ENCODE measurements around the gene LIX1.
"Not testable (repeated sequence)": the region's sequence is repeated elsewhere in the genome, so short reads cannot be mapped to it uniquely, and the experiment has no call there.

Gene LIX1

GRCh38 chr5:97142521-97143254 lies at the start of gene LIX1:
Gene LIX1, minus strand, starts transcription at chr5:97142611. Its CDS starts 35 bp downstream, at chr5:97142576.
- DNase-seq: no peak

GRCh38 chr5:97191893-97192292 lies 49.5 kb upstream of the LIX1 start:
- no peak for DNase-seq

GRCh38 chr5:97189523-97189922 lies 47.1 kb upstream of the LIX1 start:
- not testable (repeated sequence) for DNase-seq

- DNase-seq: no peak
Measured at GRCh38 chr5:97183930-97184213, 41.5 kb upstream of the LIX1 start.

- DNase-seq: peak; percentile 76
Measured at GRCh38 chr5:97183100-97183929, 40.9 kb upstream of the LIX1 start, which contains the start of gene RIOK2. Gene RIOK2, minus strand, starts transcription at chr5:97183247. Its CDS starts 56 bp downstream, at chr5:97183191.

- no peak for DNase-seq
Measured at GRCh38 chr5:97182571-97183099, 40.2 kb upstream of the LIX1 start.

- DNase-seq: no peak
Measured at GRCh38 chr5:97181856-97182545, 39.6 kb upstream of the LIX1 start.

- DNase-seq: not testable (repeated sequence)
Measured at GRCh38 chr5:97179457-97179856, 37.0 kb upstream of the LIX1 start.

- DNase-seq: no peak
Measured at GRCh38 chr5:97172227-97172626, 29.8 kb upstream of the LIX1 start.

GRCh38 chr5:97171703-97172102 lies 29.3 kb upstream of the LIX1 start:
- no peak for DNase-seq

- no peak for DNase-seq
Measured at GRCh38 chr5:97167435-97167834, 25.0 kb upstream of the LIX1 start.

- no peak for DNase-seq
Measured at GRCh38 chr5:97165726-97166125, 23.3 kb upstream of the LIX1 start.

GRCh38 chr5:97164846-97165245 lies 22.4 kb upstream of the LIX1 start:
- DNase-seq: no peak

- DNase-seq: no peak
Measured at GRCh38 chr5:97163790-97164285, 21.4 kb upstream of the LIX1 start.

- no peak for DNase-seq
Measured at GRCh38 chr5:97163360-97163764, 21.0 kb upstream of the LIX1 start.

- DNase-seq: no peak
Measured at GRCh38 chr5:97162045-97162444, 19.6 kb upstream of the LIX1 start.

GRCh38 chr5:97157689-97158088 lies 15.3 kb upstream of the LIX1 start:
- no peak for DNase-seq

- no peak for DNase-seq
Measured at GRCh38 chr5:97151370-97151769, 9.0 kb upstream of the LIX1 start.

GRCh38 chr5:97150401-97150800 lies 8.0 kb upstream of the LIX1 start:
- no peak for DNase-seq

GRCh38 chr5:97149709-97150108 lies 7.3 kb upstream of the LIX1 start:
- no peak for DNase-seq

- no peak for DNase-seq
Measured at GRCh38 chr5:97148288-97148687, 5.9 kb upstream of the LIX1 start.

GRCh38 chr5:97143704-97144103 lies 1.3 kb upstream of the LIX1 start:
- DNase-seq: no peak

GRCh38 chr5:97141539-97141938 lies 872 bp downstream of the LIX1 start:
- no peak for DNase-seq
